ENCODE data around the gene LIMS3. TPM values are rescaled to one million over a fixed set of nuclear protein-coding genes. Genes with fewer than 3 reads are reported as not detected.
"Not testable (repeated sequence)": the region's sequence is repeated elsewhere in the genome, so short reads cannot be mapped to it uniquely, and the experiment has no call there.

LIMS3 gene, protein sequence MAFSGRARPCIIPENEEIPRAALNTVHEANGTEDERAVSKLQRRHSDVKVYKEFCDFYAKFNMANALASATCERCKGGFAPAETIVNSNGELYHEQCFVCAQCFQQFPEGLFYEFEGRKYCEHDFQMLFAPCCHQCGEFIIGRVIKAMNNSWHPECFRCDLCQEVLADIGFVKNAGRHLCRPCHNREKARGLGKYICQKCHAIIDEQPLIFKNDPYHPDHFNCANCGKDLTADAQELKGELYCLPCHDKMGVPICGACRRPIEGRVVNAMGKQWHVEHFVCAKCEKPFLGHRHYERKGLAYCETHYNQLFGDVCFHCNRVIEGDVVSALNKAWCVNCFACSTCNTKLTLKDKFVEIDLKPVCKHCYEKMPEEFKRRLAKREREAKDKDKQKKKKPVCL
- 10 to 100 TPM in 5 of 9 donors, 1 to 10 TPM in 4; 3.7 to 17.3 (median 10.2) TPM for total RNA-seq
- 1 to 10 TPM; 1.9 to 9.4 (median 5.4) TPM for polyA plus RNA-seq
- long read RNA-seq, donor 1, transcript LIMS3-201 (3 exons, 1,220 nt), result major isoform, 8 of 9 reads
- long read RNA-seq, donor 1, partial matches to known transcripts, result 0 of 9 reads
- long read RNA-seq, donor 1, other reads (novel, unspliced or antisense), result 0 of 9 reads
- long read RNA-seq, donor 2, partial matches to known transcripts, result 0 of 4 reads
- long read RNA-seq, donor 2, other reads (novel, unspliced or antisense), result 0 of 4 reads
- long read RNA-seq, donor 3, partial matches to known transcripts, result 0 of 2 reads
- long read RNA-seq, donor 3, other reads (novel, unspliced or antisense), result 0 of 2 reads
- long read RNA-seq, donor 4, partial matches to known transcripts, result 0 of 1 reads
- long read RNA-seq, donor 4, other reads (novel, unspliced or antisense), result 0 of 1 reads
- long read RNA-seq, donor 5, transcript LIMS3-201 (3 exons, 1,220 nt), result major isoform, 5 of 5 reads
- long read RNA-seq, donor 5, partial matches to known transcripts, result 0 of 5 reads
- long read RNA-seq, donor 5, other reads (novel, unspliced or antisense), result 0 of 5 reads
- long read RNA-seq, donor 6, partial matches to known transcripts, result 0 of 2 reads
- long read RNA-seq, donor 6, other reads (novel, unspliced or antisense), result 1 of 2 reads
- long read RNA-seq, donor 7, partial matches to known transcripts, result 0 of 4 reads
- long read RNA-seq, donor 7, other reads (novel, unspliced or antisense), result 0 of 4 reads
- long read RNA-seq, donor 8, partial matches to known transcripts, result 0 of 3 reads
- long read RNA-seq, donor 8, other reads (novel, unspliced or antisense), result 0 of 3 reads
- long read RNA-seq, donor 9, partial matches to known transcripts, result 0 of 2 reads
- long read RNA-seq, donor 9, other reads (novel, unspliced or antisense), result 0 of 2 reads
- long read RNA-seq, donor 10, partial matches to known transcripts, result 0 of 2 reads
- long read RNA-seq, donor 10, other reads (novel, unspliced or antisense), result 0 of 2 reads

DNA sequence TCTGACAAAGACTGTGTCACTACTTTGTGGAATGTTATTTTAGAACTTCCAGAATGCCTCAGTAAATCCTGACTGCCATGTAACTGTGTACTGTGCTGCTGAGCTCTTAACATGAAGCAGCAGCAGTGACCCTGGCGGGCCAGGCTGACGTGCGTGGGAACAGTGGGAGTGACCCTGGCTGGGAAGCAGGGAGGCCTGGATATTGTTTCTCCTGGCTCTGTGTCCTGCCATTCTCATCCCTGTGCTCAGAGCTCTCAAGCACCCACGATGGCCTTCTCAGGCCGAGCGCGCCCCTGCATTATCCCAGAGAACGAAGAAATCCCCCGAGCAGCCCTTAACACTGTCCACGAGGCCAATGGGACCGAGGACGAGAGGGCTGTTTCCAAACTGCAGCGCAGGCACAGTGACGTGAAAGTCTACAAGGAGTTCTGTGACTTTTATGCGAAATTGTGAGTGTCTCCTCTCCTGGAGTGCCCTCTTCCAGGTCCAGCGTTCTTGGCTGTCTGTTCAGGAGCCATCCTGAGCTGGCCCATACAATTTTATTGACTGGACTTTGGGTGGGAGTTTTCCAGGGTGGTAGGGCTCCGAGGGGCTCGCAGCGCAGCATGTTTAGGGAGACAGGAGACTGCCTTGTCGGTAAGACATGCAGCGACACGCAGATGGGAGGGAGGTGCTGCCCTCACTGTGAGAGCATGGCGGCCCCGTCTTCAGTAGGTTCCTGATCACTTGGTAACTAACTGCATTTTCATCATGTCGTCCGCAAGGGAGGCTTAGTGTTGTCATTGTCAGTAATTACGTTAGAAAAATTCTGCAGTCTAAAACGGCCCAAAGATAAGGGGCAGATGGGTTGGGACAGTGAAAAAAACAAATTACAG lies at the start of gene LIMS3:
Gene LIMS3 (plus strand): TSS at position 227 of the 875 bp plus-strand sequence. CDS start 41 bp downstream, at position 268.
- H3K9me3 ChIP-seq (replicated peaks in 1 of 3); H3K27me3 ChIP-seq; H3K27ac ChIP-seq; H3K4me1 ChIP-seq (replicated peaks in 1 of 2); H3K36me3 ChIP-seq (replicated peaks in 1 of 2); H3K4me3 ChIP-seq; intact Hi-C loops (cut with DNase I); DNase-seq: not testable (repeated sequence)
- WGBS, 4 donors, result no CpG with 5 or more reads among the region's 28 CpGs

DNA sequence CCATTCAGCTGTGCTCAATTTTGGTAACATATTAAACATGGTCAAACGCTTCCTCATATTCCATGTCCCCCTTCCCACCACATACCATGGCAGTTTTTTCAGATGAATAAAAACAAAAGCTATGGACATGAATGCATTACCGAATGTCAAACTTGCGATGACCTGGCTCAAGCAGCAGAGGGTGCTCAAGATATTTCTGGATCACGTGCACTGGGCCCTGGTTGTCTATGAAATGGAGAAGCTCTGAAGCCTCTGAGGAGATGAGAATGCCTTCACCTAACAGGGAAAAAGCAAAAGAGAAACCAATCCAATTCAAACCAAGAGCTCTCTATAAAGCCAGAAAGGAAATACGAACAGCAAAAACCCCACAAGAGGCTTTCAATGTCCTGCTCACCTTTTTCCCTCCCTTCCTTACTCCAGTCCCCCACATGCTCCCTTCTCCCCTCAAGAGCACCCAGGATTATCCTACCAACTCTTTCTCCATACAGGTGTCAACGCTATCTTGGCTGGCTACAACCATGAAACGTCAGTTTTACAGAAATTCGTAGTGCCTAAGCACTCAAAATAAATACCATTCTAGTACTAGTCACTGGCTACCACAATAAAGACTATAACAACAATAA lies 27.2 kb upstream of the LIMS3 start:
- H3K4me3 ChIP-seq; H3K27me3 ChIP-seq; H3K36me3 ChIP-seq (replicated peaks in 1 of 2); H3K27ac ChIP-seq; intact Hi-C loops (cut with DNase I); H3K4me1 ChIP-seq (replicated peaks in 1 of 2); H3K9me3 ChIP-seq (replicated peaks in 1 of 3); DNase-seq: not testable (repeated sequence)
- no CpG with 5 or more reads among the region's 8 CpGs for WGBS, 4 donors

DNA sequence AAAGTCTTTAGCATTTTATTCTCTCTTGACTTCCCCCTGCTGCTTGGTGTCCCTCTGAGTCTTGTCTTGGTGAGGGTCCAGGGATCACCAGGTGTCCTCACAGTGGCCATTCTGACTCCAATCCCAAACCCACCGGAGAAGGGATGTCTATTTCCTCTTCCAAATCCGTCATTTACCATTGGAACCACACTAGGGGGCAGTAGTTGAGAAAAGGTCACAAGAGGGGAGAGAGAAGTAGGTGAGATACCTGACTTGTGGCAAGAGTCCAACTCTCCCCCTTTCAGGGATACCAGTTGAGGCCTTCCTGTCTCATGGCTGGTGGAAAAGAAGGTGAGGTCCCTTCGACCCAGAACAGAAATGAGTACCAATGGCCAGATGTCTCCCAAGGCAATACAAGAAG lies 21.9 kb upstream of the LIMS3 start:
- H3K36me3 ChIP-seq (replicated peaks in 1 of 2); H3K4me3 ChIP-seq; H3K4me1 ChIP-seq (replicated peaks in 1 of 2); H3K9me3 ChIP-seq (replicated peaks in 1 of 3); H3K27ac ChIP-seq; intact Hi-C loops (cut with DNase I); DNase-seq; H3K27me3 ChIP-seq: not testable (repeated sequence)
- WGBS, 4 donors, result no CpG with 5 or more reads among the region's 3 CpGs

DNA sequence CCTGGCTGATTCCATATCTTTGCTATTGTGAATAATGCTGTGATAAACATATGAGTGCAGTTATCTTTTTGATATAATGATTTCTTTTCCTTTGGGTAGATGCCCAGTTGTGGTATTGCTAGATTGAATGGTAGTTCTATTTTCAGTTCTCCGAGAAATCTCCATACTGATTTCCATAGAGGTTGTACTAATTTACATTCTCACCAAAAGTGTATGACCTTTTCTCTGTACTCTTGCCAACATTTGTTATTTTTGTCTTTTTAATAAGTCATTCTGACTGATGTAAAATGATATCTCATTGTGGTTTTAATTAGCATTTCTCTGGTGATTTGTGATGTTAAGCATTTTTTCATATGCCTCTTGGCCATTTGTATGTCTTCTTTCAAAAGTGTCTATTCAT lies 16.4 kb upstream of the LIMS3 start:
- no CpG with 5 or more reads among the region's 1 CpG for WGBS, 4 donors
- H3K9me3 ChIP-seq (replicated peaks in 1 of 3); DNase-seq; H3K36me3 ChIP-seq (replicated peaks in 1 of 2); intact Hi-C loops (cut with DNase I); H3K27ac ChIP-seq; H3K4me3 ChIP-seq; H3K27me3 ChIP-seq; H3K4me1 ChIP-seq (replicated peaks in 1 of 2): not testable (repeated sequence)

DNA sequence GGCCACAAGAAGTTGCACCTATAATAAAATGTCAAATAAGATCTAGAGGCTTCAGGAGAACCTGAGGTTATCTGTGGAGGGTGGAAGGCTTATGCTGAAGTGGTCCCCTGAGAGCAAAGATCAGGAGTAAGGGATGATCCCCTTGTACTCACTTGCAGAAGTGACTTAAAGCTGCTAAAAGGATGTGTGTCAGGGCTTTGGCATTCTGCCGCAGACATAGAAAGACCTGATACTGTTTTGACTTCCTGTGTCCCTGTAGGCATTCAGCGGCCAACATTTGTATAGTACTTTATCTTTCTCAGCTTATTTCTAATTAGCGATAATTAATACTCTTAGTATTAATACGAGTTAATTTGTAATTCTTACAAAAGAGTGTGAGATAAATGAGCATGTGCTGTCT lies 10.1 kb upstream of the LIMS3 start:
- intact Hi-C loops (cut with DNase I); H3K4me1 ChIP-seq (replicated peaks in 1 of 2); H3K9me3 ChIP-seq (replicated peaks in 1 of 3); H3K4me3 ChIP-seq; DNase-seq; H3K36me3 ChIP-seq (replicated peaks in 1 of 2); H3K27me3 ChIP-seq; H3K27ac ChIP-seq: not testable (repeated sequence)
- WGBS, 4 donors, result no CpG with 5 or more reads among the region's 4 CpGs

DNA sequence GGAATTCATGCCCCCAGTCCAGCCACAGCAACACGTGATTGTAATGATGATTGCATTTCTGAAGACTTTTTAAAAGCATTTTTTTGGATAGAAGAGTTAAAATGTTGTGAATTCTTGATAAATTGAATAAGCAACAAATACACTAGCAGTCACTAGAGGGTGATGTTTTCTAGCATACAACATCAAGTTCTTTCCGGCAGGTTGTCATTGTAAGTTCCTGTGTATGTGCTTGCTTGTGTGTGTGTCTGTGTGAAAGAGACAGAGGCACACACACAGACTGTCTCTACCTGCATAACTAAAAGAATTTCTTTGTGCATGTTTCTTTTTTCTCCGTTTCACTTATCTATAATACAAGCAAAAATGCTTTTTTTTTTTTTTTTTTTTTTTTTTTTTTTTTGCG lies 8.6 kb upstream of the LIMS3 start:
- H3K27me3 ChIP-seq, result not testable (repeated sequence)
- WGBS, 4 donors, result no CpG with 5 or more reads among the region's 4 CpGs

DNA sequence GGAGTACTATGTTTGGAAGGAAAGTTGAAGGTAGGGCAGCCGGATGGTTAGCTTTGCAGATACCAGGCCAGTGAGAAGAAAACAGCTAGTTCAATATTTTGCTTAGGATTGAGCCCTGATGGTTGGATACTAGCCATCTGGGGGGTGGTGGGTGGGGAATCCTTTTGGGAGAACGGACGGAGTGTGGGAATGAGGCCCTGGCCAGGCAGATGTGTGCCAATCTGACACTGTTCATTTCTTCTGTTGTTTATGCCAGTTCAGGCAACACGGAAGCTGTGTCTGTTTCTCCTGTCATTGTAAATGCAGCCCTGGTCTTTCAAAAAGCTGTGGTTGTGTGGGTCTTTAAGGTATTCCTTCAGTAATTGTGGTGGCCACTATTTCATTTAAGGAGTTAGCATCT lies 7.5 kb upstream of the LIMS3 start:
- H3K4me1 ChIP-seq (replicated peaks in 1 of 2); H3K27ac ChIP-seq; intact Hi-C loops (cut with DNase I); H3K27me3 ChIP-seq; H3K36me3 ChIP-seq (replicated peaks in 1 of 2); H3K4me3 ChIP-seq; H3K9me3 ChIP-seq (replicated peaks in 1 of 3); DNase-seq: not testable (repeated sequence)
- no CpG with 5 or more reads among the region's 4 CpGs for WGBS, 4 donors

More for the DNA sequence above, 8.6 kb upstream of the LIMS3 start:
- H3K9me3 ChIP-seq (replicated peaks in 1 of 3); DNase-seq; intact Hi-C loops (cut with DNase I); H3K36me3 ChIP-seq (replicated peaks in 1 of 2); H3K4me1 ChIP-seq (replicated peaks in 1 of 2); H3K27ac ChIP-seq; H3K4me3 ChIP-seq: not testable (repeated sequence)

DNA sequence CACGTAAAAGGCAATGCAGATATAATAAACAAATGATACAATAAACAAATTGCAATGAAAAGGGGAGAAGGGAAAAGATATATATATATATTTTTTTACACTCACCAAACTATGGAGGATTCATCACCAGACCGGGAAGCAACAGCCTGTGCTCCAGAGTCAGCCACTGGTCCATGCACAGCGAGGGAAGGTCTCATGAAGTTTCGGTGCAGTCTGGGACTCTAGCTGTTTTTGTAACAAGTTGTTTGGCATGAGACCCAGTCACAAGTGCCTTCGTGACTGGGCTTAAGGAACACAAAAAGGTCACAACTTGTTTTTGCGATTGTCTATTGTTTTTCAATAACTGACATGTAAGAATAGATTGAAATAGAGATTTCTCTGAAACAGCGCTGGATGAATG lies 4.8 kb upstream of the LIMS3 start:
- H3K9me3 ChIP-seq (replicated peaks in 1 of 3); H3K4me1 ChIP-seq (replicated peaks in 1 of 2); H3K36me3 ChIP-seq (replicated peaks in 1 of 2); H3K27me3 ChIP-seq; DNase-seq; H3K4me3 ChIP-seq; H3K27ac ChIP-seq; intact Hi-C loops (cut with DNase I): not testable (repeated sequence)
- no CpG with 5 or more reads among the region's 7 CpGs for WGBS, 4 donors

DNA sequence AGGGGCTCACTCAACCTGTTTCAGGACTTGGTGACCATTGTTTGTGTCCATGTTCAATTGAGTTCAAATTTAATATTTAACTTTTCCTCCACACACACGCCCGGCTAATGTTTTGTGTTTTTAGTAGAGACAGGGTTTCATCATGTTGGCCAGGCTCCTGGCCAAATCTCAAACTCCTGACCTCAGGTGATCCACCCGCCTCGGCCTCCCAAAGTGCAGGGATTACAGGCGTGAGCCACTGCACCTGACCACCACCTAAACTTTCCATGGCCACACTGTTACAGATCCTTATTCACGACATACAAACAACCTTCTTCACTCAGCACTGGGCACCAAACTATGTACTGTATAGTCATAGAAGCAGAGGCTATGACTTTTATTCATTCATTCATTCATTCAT lies 4.3 kb upstream of the LIMS3 start:
- H3K27ac ChIP-seq; H3K4me1 ChIP-seq (replicated peaks in 1 of 2); intact Hi-C loops (cut with DNase I); H3K27me3 ChIP-seq; H3K4me3 ChIP-seq; H3K36me3 ChIP-seq (replicated peaks in 1 of 2); H3K9me3 ChIP-seq (replicated peaks in 1 of 3); DNase-seq: not testable (repeated sequence)
- WGBS, 4 donors, result no CpG with 5 or more reads among the region's 6 CpGs
